Measurements from ENCODE around the gene UNC119B. TPM values are rescaled to one million over a fixed set of nuclear protein-coding genes. Genes with fewer than 3 reads are reported as not detected.

The UNC119B gene
- total and polyA plus RNA-seq, 2 experiments from 2014 or later: 10.9 to 26.0 TPM

GRCh38 chr12:120738252-120739030, 28.2 kb downstream of the UNC119B start:
- Histone ChIP-seq H3K9me2 (replicated peaks; ENCODE audit: insufficient read depth) (no peaks in the 10 kb centered on the region), H3K9me3 (ENCODE audit: low read depth) (no peaks in the 10 kb centered on the region), H3K36me3 (replicated peaks; ENCODE audit: insufficient read depth, low read depth) (no peaks in the 10 kb centered on the region), H4K20me1 (ENCODE audit: insufficient read depth, poor library complexity, severe bottlenecking) (no peaks in the 10 kb centered on the region), H3K27ac (no peak overlapping the region), H3K4me1 (ENCODE audit: insufficient read depth) (no peaks in the 10 kb centered on the region), H3K27me3 (no peaks in the 10 kb centered on the region), H3K4me2 (no peak overlapping the region), H3K4me3 (no peak overlapping the region), H3K79me2 (no peaks in the 10 kb centered on the region), H2AFZ (no peak overlapping the region)
- WGBS (ENCODE audit: low lambda C conversion rate, missing lambda C conversion rate): 96% methylated on average over 28 of the region's 31 CpGs
- TF ChIP-seq EZH2 (IDR thresholded peaks at IDR 0.05; ENCODE audit: borderline replicate concordance): no peak
- TF ChIP-seq EZH2phosphoT487 (IDR thresholded peaks at IDR 0.05; ENCODE audit: low read depth, severe bottlenecking, unreplicated experiment): no peak
- TF ChIP-seq CTCF (IDR thresholded peaks at IDR 0.05; ENCODE audit: poor library complexity): no peak
- DNase-seq (ENCODE audit: low spot score): no peak

GRCh38 chr12:120739031-120739762, 28.9 kb downstream of the UNC119B start:
- Histone ChIP-seq H3K79me2 (no peaks in the 10 kb centered on the region), H3K9me3 (ENCODE audit: low read depth) (no peaks in the 10 kb centered on the region), H3K27me3 (no peaks in the 10 kb centered on the region), H2AFZ (no peak overlapping the region), H3K27ac (no peak overlapping the region), H3K4me3 (no peak overlapping the region), H4K20me1 (ENCODE audit: insufficient read depth, poor library complexity, severe bottlenecking) (no peaks in the 10 kb centered on the region), H3K4me2 (no peak overlapping the region), H3K9me2 (replicated peaks; ENCODE audit: insufficient read depth) (no peaks in the 10 kb centered on the region), H3K4me1 (ENCODE audit: insufficient read depth) (no peaks in the 10 kb centered on the region), H3K36me3 (replicated peaks; ENCODE audit: insufficient read depth, low read depth) (no peaks in the 10 kb centered on the region)
- DNase-seq (ENCODE audit: low spot score): no peak
- WGBS (ENCODE audit: low lambda C conversion rate, missing lambda C conversion rate): 96% methylated on average over 37 of the region's 38 CpGs
- TF ChIP-seq EZH2 (IDR thresholded peaks at IDR 0.05; ENCODE audit: borderline replicate concordance) (no peak), EZH2phosphoT487 (IDR thresholded peaks at IDR 0.05; ENCODE audit: low read depth, severe bottlenecking, unreplicated experiment) (no peak), CTCF (IDR thresholded peaks at IDR 0.05; ENCODE audit: poor library complexity) (no peak)

GRCh38 chr12:120739821-120740613, 29.8 kb downstream of the UNC119B start:
- Histone ChIP-seq H3K4me3 (no peak overlapping the region), H3K9me3 (ENCODE audit: low read depth) (no peaks in the 10 kb centered on the region), H3K79me2 (no peaks in the 10 kb centered on the region), H4K20me1 (ENCODE audit: insufficient read depth, poor library complexity, severe bottlenecking) (no peaks in the 10 kb centered on the region), H3K4me2 (no peak overlapping the region), H3K27me3 (no peaks in the 10 kb centered on the region), H3K27ac (no peak overlapping the region), H3K9me2 (replicated peaks; ENCODE audit: insufficient read depth) (no peaks in the 10 kb centered on the region), H3K36me3 (replicated peaks; ENCODE audit: insufficient read depth, low read depth) (no peaks in the 10 kb centered on the region), H3K4me1 (ENCODE audit: insufficient read depth) (no peaks in the 10 kb centered on the region), H2AFZ (no peak overlapping the region)
- no peak for DNase-seq (ENCODE audit: low spot score)
- TF ChIP-seq CTCF (IDR thresholded peaks at IDR 0.05; ENCODE audit: poor library complexity) (no peak), EZH2phosphoT487 (IDR thresholded peaks at IDR 0.05; ENCODE audit: low read depth, severe bottlenecking, unreplicated experiment) (no peak), EZH2 (IDR thresholded peaks at IDR 0.05; ENCODE audit: borderline replicate concordance) (no peak)
- 87% methylated on average over 15 of the region's 16 CpGs for WGBS (ENCODE audit: low lambda C conversion rate, missing lambda C conversion rate)
